ENCODE results near the gene PYGM.

GRCh38 chr11:64765291-64765850 lies 5.6 kb upstream of the PYGM start:
- TF ChIP-seq CTCF (conservative IDR thresholded peaks at IDR 0.05): no peak; the same call in 1 of the 2 replicates
- no peak for TF ChIP-seq ZFX (IDR thresholded peaks at IDR 0.05)
